Mucosa of gallbladder (tissue), 1 donor: ENCODE results near the gene TM9SF1. TPM values are rescaled to one million over a fixed set of nuclear protein-coding genes. Genes with fewer than 3 reads are reported as not detected.

Experiments used
- DNase-seq: peaks from one replicate; pipeline ENCODE4 v3.0.0-alpha.2; 2020; ENCODE audit warnings: low spot score
- total RNA-seq: library from RNA; stranded (reverse); gene quantifications from one replicate; pipeline ENCODE4 v1.2.1, GENCODE V29; 2021
- donor health status: DM: no; HTN: no; CAD: no.

The TM9SF1 gene
- total RNA-seq: 94.1 TPM

GRCh38 chr14:24195186-24196070, at the start of gene TM9SF1:
Gene TM9SF1 (minus strand): TSS chr14:24195441. CDS start chr14:24195019, 422 bp downstream.
- DNase-seq: peak; percentile 86

GRCh38 chr14:24243336-24243836, 48.1 kb upstream of the TM9SF1 start:
- DNase-seq: peak; percentile 67

GRCh38 chr14:24241829-24242443, 46.7 kb upstream of the TM9SF1 start:
- peak; percentile 93 for DNase-seq

- DNase-seq: no peak
These were observed 45.1 kb upstream of the TM9SF1 start for GRCh38 chr14:24240110-24240918.

GRCh38 chr14:24238527-24239037, 43.3 kb upstream of the TM9SF1 start:
- no peak for DNase-seq

- no peak for DNase-seq
These were observed 42.9 kb upstream of the TM9SF1 start for GRCh38 chr14:24238123-24238522.

GRCh38 chr14:24237463-24237955, 42.3 kb upstream of the TM9SF1 start:
- DNase-seq: no peak

GRCh38 chr14:24236689-24237462, 41.6 kb upstream of the TM9SF1 start:
- no peak for DNase-seq

GRCh38 chr14:24235804-24236688, 40.8 kb upstream of the TM9SF1 start:
- DNase-seq: no peak

- DNase-seq: no peak
These were observed 39.1 kb upstream of the TM9SF1 start for GRCh38 chr14:24234095-24235005.

- DNase-seq: no peak
These were observed 38.3 kb upstream of the TM9SF1 start for GRCh38 chr14:24233538-24233866.

GRCh38 chr14:24232645-24233537, 37.6 kb upstream of the TM9SF1 start, which contains the start of gene GMPR2:
Gene GMPR2 (plus strand): TSS chr14:24232929. CDS start chr14:24233254, 325 bp downstream.
- DNase-seq: no peak

- peak; percentile 90 for DNase-seq
These were observed 36.9 kb upstream of the TM9SF1 start, which contains the start of gene NEDD8 for GRCh38 chr14:24232121-24232644. Gene NEDD8 (minus strand): TSS chr14:24232367. CDS start chr14:24232267, 100 bp downstream.

- no peak for DNase-seq
These were observed 36.3 kb upstream of the TM9SF1 start for GRCh38 chr14:24231263-24232120.

- DNase-seq: no peak
These were observed 33.7 kb upstream of the TM9SF1 start for GRCh38 chr14:24228902-24229301.

GRCh38 chr14:24226473-24226872, 31.2 kb upstream of the TM9SF1 start:
- no peak for DNase-seq
